ENCODE results near the gene LANCL2. TPM values are rescaled to one million over a fixed set of nuclear protein-coding genes. Genes with fewer than 3 reads are reported as not detected.

The LANCL2 gene
- total RNA-seq (2012; rRNA removed), result 17.9 and 20.0 TPM in 2 replicates
- 11.7 and 13.6 TPM in 2 replicates for polyA plus RNA-seq (2012; rRNA removed)
- polyA plus RNA-seq (2012; cell fraction: cytosol; rRNA removed), result 10.8 and 18.3 TPM in 2 replicates
- 12.2 and 25.0 TPM in 2 replicates for polyA plus RNA-seq (2012; cell fraction: nucleus; rRNA removed; ENCODE audit: low replicate concordance)
- percentile 79 among the genes with signal in this experiment for Bru-seq, nascent RNA
- BruChase-seq, experiment 1, labeled RNA remaining after a 6-hour chase, result percentile 62 among the genes with signal in this experiment
- percentile 55 among the genes with signal in this experiment for BruChase-seq, experiment 2, labeled RNA remaining after a 2-hour chase
- long read RNA-seq, full-length matches to known transcripts, result 9 of 16 reads
- long read RNA-seq, partial matches to known transcripts, result 1 of 16 reads
- long read RNA-seq, other reads (novel, unspliced or antisense), result 6 of 16 reads

DNA sequence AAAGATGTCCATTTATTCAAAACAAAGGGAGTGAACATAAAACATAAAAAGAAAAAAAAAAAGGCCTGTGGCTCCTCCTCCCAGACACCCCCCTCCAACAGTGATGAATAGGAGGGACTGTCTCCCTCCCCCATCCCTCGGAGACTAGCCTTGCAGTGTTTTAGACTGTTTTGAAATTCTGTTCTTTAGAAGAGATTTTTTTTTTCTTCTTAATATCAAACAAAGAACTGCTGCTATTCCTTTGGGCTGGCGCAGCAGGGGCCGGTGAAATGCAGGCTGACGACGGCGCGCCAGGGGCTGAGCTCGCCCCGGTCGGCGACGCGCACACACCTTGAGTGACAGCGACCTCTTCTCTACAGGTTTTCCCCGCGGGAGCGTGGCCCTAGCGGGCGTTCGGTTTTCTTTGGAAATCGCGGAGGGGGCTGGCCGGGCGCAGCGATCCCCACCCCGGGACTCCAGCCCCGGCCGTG, at the start of gene LANCL2:
LANCL2 (plus strand) TSS at position 133 of the 470 bp plus-strand sequence. CDS start 689 bp downstream, outside the sequence.
- dilution Hi-C loops (cut with HindIII; ENCODE audit: low sequenced_read_pairs, unreplicated experiment), result no loop called here
- Histone ChIP-seq H2AFZ (replicated peaks; ENCODE audit: low read length, poor library complexity) (peak within 1 kb of the TSS; percentile 95), H4K5ac (ENCODE audit: low read depth, low read length) (peak within 1 kb of the TSS; percentile 79), H3K4me1 (ENCODE audit: control insufficient read depth, insufficient read depth, low read length) (peaks cover 7% of the 10 kb centered on the region), H3K4me2 (ENCODE audit: low read depth, low read length) (peak within 1 kb of the TSS; percentile 69), H2BK15ac (ENCODE audit: low read depth, low read length) (peak within 1 kb of the TSS; percentile 34; the same call in 1 of the 3 replicates), H3K4ac (ENCODE audit: low read depth, low read length) (peak within 1 kb of the TSS; percentile 86), H2AK9ac (replicated peaks; ENCODE audit: low read depth, low read length, poor library complexity) (peak within 1 kb of the TSS; percentile 68), H3K9me1 (ENCODE audit: insufficient read depth, low read length) (peaks cover 7% of the 10 kb centered on the region; the same call in 1 of the 2 replicates), H3K23ac (ENCODE audit: low read depth, low read length) (peak within 1 kb of the TSS; percentile 73; the same call in 1 of the 2 replicates), H3K9ac (ENCODE audit: low read depth, low read length) (peak within 1 kb of the TSS; percentile 87), H2BK20ac (ENCODE audit: low read depth, low read length) (peak within 1 kb of the TSS; percentile 41; the same call in 1 of the 2 replicates), H3K56ac (ENCODE audit: extremely low read depth, insufficient read depth, low read length) (peak within 1 kb of the TSS; percentile 94), H3K36me3 (ENCODE audit: control insufficient read depth, insufficient read depth, low read length) (no peaks in the 10 kb centered on the region), H4K91ac (ENCODE audit: insufficient read depth, low read depth, low read length) (peak within 1 kb of the TSS; percentile 90), H2AK5ac (ENCODE audit: low read depth, low read length) (no peak within 1 kb of the TSS), H2BK120ac (ENCODE audit: low read depth, low read length) (peak within 1 kb of the TSS; percentile 95), H2BK5ac (ENCODE audit: low read depth, low read length, poor library complexity, severe bottlenecking) (peak within 1 kb of the TSS; percentile 98), H4K20me1 (ENCODE audit: insufficient read depth, low read length) (no peaks in the 10 kb centered on the region), H3K79me1 (ENCODE audit: low read depth in 1 of 2, low read length in 2 of 2) (peaks cover 9 to 28% of the 10 kb centered on the region in 2 experiments), H3K9me3 (ENCODE audit: control insufficient read depth, insufficient read depth, low read length) (no peaks in the 10 kb centered on the region), H3K18ac (ENCODE audit: low read depth, low read length) (peak within 1 kb of the TSS; percentile 66; the same call in 1 of the 2 replicates), H3K4me3 (ENCODE audit: insufficient read depth, low read depth, low read length) (peak within 1 kb of the TSS; percentile 91), H3K27ac (ENCODE audit: insufficient read depth, low read length) (peak within 1 kb of the TSS; percentile 96), H3K14ac (replicated peaks; ENCODE audit: low read depth, low read length) (peak within 1 kb of the TSS; percentile 37), H4K8ac (ENCODE audit: low read depth in 2 of 2, low read length in 2 of 2) (peak within 1 kb of the TSS; percentile 87 to 95), H3K27me3 (ENCODE audit: control insufficient read depth, insufficient read depth, low read length) (peaks cover 4% of the 10 kb centered on the region)
- DNase-seq (peak; percentile 16), ATAC-seq (ENCODE audit: low read depth) (peak; percentile 6)
- ChIA-PET POLR2A (ENCODE audit: unreplicated experiment) (interaction anchor here (0.6 kb wide), 1 partner anchor 278 kb away, joined by 3 read pairs; no protein-coding TSS in a partner anchor), CTCF (interaction anchor here (0.8 to 1.5 kb wide), 4 partner anchors 9 to 50 kb away, joined by 3 read pairs; no protein-coding TSS in a partner anchor)
- no TSS peak for BruUV-seq (replicated peaks)
- intact Hi-C loops (cut with micrococcal nuclease), result loop anchor here (1.0 to 5.0 kb wide), 4 partner anchors 47 to 112 kb away; no protein-coding TSS in a partner anchor
- 0% methylated on average over 11 of the region's 28 CpGs; no CpG with 5 or more reads in 1 of the 2 experiments for WGBS, 2 experiments (ENCODE audit: extremely low coverage in 2 of 2, insufficient read length in 1 of 2)
- in situ Hi-C loops (cut with MboI; ENCODE audit: low sequenced_read_pairs), result no loop called here
- TF ChIP-seq RAD21 (IDR thresholded peaks at IDR 0.05; ENCODE audit: low read length), result no peak
- TF ChIP-seq CEBPB (IDR thresholded peaks at IDR 0.05; ENCODE audit: low read depth, low read length), result no peak
- TF ChIP-seq, protein P1, sequence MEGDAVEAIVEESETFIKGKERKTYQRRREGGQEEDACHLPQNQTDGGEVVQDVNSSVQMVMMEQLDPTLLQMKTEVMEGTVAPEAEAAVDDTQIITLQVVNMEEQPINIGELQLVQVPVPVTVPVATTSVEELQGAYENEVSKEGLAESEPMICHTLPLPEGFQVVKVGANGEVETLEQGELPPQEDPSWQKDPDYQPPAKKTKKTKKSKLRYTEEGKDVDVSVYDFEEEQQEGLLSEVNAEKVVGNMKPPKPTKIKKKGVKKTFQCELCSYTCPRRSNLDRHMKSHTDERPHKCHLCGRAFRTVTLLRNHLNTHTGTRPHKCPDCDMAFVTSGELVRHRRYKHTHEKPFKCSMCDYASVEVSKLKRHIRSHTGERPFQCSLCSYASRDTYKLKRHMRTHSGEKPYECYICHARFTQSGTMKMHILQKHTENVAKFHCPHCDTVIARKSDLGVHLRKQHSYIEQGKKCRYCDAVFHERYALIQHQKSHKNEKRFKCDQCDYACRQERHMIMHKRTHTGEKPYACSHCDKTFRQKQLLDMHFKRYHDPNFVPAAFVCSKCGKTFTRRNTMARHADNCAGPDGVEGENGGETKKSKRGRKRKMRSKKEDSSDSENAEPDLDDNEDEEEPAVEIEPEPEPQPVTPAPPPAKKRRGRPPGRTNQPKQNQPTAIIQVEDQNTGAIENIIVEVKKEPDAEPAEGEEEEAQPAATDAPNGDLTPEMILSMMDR (conservative IDR thresholded peaks at IDR 0.05; ENCODE audit: low read depth, low read length), result no peak
- no peak for TF ChIP-seq NFE2L2 (IDR thresholded peaks at IDR 0.05; ENCODE audit: low read depth, low read length)
- TF ChIP-seq ELK1 (IDR thresholded peaks at IDR 0.05; ENCODE audit: borderline replicate concordance, low read depth, low read length), result no peak
- TF ChIP-seq MAZ (IDR thresholded peaks at IDR 0.05; ENCODE audit: borderline replicate concordance, low read depth, low read length), result no peak
- TF ChIP-seq RCOR1 (IDR thresholded peaks at IDR 0.05; ENCODE audit: insufficient replicate concordance, low read length), result no peak
- TF ChIP-seq FOS (IDR thresholded peaks at IDR 0.05; ENCODE audit: low read depth, low read length), result no peak
- TF ChIP-seq CHD1 (IDR thresholded peaks at IDR 0.05; ENCODE audit: low read depth, low read length), result no peak
- TF ChIP-seq RFX5 (IDR thresholded peaks at IDR 0.05; ENCODE audit: low read depth, low read length), result no peak
- TF ChIP-seq POLR2A (IDR thresholded peaks at IDR 0.05; ENCODE audit: low read depth, low read length), result no peak
- no peak for TF ChIP-seq MAFK (IDR thresholded peaks at IDR 0.05; ENCODE audit: low read depth, low read length)
- no peak for TF ChIP-seq SMC3 (IDR thresholded peaks at IDR 0.05; ENCODE audit: low read depth, low read length)

Measured in IMR-90 (cell line).